Nephron progenitor cell (in vitro differentiated cells): ENCODE results near the gene MBOAT1.

Experiments used
- DNase-seq: peaks from one replicate; pipeline ENCODE4 v3.0.0; 2021
- H3K27ac Mint-ChIP-seq: 2 replicates; pipeline ENCODE4 v1.8.0; 2021; ENCODE audit warnings: mild to moderate bottlenecking, moderate library complexity, mixed read lengths
- H3K27me3 Mint-ChIP-seq: 2 replicates; pipeline ENCODE4 v1.8.0; 2021; ENCODE audit warnings: mild to moderate bottlenecking, low read depth, mixed read lengths; ENCODE audit not compliant: poor library complexity
- H3K36me3 Mint-ChIP-seq: 2 replicates; pipeline ENCODE4 v1.8.0; 2021; ENCODE audit warnings: low read depth, mixed read lengths
- H3K4me1 Mint-ChIP-seq: 2 replicates; pipeline ENCODE4 v1.8.0; 2021; ENCODE audit warnings: mixed read lengths
- H3K4me3 Mint-ChIP-seq: 2 replicates; pipeline ENCODE4 v1.8.0; 2021; ENCODE audit warnings: mild to moderate bottlenecking, moderate library complexity, mixed read lengths
- H3K9me3 Mint-ChIP-seq: 2 replicates; pipeline ENCODE4 v1.8.0; 2021; ENCODE audit warnings: mild to moderate bottlenecking, moderate library complexity, mixed read lengths
- TF ChIP-seq, protein P1 (sequence below): fragments of 200-600 bp; sonication (generic); IDR thresholded peaks from 2 replicates; pipeline ENCODE4 v1.5.0; 2021; ENCODE audit warnings: antibody characterized with exemption

MBOAT1 gene

DNA sequence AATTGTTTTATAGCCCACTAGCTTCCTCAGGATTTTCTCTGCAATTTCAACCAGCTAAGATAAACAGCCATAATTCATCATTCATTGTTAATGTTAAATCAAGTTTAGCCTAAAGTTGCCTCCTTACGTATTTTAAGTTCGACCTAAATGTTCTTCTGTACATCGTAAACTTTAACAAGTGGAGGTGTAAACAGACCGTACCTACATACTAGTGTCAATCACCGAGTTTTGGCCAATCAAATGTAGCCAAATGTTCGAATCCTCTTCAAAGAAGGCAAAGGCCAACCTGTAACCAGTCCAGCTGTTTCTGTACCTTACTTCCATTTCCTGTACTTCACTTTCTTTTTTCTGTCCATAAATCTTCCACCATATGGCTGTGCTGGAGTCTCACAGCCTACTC is 13.5 kb downstream of the MBOAT1 start:
- H3K4me1 Mint-ChIP-seq: peaks cover 39% of the 10 kb centered on the region
- peaks cover 9% of the 10 kb centered on the region for H3K9me3 Mint-ChIP-seq
- no peak overlapping the region for H3K27ac Mint-ChIP-seq
- peaks cover 15% of the 10 kb centered on the region for H3K36me3 Mint-ChIP-seq
- H3K4me3 Mint-ChIP-seq: no peak overlapping the region
- DNase-seq: no peak
- H3K27me3 Mint-ChIP-seq: no peaks in the 10 kb centered on the region
- TF ChIP-seq, protein P1, sequence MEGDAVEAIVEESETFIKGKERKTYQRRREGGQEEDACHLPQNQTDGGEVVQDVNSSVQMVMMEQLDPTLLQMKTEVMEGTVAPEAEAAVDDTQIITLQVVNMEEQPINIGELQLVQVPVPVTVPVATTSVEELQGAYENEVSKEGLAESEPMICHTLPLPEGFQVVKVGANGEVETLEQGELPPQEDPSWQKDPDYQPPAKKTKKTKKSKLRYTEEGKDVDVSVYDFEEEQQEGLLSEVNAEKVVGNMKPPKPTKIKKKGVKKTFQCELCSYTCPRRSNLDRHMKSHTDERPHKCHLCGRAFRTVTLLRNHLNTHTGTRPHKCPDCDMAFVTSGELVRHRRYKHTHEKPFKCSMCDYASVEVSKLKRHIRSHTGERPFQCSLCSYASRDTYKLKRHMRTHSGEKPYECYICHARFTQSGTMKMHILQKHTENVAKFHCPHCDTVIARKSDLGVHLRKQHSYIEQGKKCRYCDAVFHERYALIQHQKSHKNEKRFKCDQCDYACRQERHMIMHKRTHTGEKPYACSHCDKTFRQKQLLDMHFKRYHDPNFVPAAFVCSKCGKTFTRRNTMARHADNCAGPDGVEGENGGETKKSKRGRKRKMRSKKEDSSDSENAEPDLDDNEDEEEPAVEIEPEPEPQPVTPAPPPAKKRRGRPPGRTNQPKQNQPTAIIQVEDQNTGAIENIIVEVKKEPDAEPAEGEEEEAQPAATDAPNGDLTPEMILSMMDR: no peak

DNA sequence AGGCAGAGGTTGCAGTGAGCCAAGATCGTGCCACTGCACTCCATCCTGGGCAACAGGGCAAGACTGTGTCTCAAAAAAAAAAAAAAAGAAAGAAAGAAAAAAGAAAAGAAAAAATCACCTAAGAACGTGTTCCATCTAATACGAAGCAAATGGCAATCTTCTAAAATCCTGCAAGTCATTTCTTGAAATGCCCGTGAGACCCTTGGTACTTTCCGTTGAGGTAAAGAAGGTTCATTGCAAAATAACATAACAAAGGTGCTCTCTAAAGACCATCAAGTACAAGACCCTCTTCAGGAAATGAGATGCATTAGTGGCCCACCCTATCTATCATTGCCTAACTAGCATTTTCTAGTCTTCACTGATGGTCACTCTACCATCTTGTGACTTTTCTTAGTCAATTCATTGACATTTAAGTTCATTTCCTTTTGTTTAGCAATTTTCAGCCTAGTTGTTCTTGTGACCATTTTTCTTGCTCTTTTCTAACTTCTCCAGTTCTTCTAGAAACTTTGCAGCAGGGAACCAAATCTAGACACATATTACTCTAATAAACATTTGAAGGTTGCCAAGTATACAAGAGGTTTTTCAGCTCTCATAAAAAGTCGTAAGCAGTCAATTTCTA is 14.0 kb downstream of the MBOAT1 start:
- TF ChIP-seq, protein P1: no peak
- Mint-ChIP-seq H3K9me3 (peaks cover 9% of the 10 kb centered on the region), H3K4me1 (peaks cover 34% of the 10 kb centered on the region), H3K27me3 (no peaks in the 10 kb centered on the region), H3K27ac (no peak overlapping the region), H3K4me3 (no peak overlapping the region), H3K36me3 (peaks cover 15% of the 10 kb centered on the region)
- DNase-seq: no peak

DNA sequence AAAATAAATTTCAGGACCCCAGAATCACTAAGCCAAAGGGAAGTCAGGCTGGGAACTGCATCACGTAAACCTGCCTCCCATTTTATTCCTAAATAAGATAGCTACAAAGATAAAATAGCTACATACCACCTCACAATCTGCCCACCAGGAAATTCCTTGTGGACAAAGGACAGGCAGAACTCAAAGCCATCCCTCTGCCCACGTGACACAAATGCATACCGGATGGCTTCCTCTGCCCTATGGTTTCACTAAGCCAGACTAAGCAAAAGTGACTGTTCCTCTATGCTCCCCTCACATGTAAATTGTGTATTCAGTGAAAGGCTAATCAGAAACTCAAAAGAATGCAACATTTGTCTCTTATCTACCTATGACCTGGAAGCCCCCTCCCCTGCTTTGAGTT is 15.0 kb downstream of the MBOAT1 start:
- TF ChIP-seq, protein P1: no peak
- Mint-ChIP-seq H3K27ac (no peak overlapping the region), H3K9me3 (peaks cover 9% of the 10 kb centered on the region), H3K4me3 (no peak overlapping the region), H3K27me3 (no peaks in the 10 kb centered on the region), H3K36me3 (peaks cover 15% of the 10 kb centered on the region), H3K4me1 (peaks cover 28% of the 10 kb centered on the region)
- DNase-seq: no peak

DNA sequence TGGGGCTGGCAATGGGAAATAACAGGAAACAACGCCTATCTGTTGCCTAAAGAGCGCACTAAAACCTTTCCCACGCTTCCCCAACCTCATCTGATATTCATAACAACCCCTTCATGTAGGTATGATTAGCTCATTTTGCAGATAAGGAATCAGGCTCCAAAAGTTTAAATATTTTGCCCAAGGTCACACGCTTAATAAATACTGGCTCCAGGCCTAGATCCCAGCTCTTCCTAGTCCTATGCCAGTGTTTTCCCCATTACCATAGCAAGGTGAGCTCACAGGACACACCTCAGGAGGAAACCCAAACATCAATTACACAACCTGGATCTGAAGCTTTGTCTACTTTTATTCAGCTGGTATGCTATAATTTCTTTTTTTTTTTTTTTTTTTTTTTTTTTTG is 19.6 kb downstream of the MBOAT1 start:
- Mint-ChIP-seq H3K4me1 (no peaks in the 10 kb centered on the region), H3K4me3 (no peak overlapping the region), H3K36me3 (peaks cover 26% of the 10 kb centered on the region), H3K27me3 (no peaks in the 10 kb centered on the region), H3K9me3 (peaks cover 25% of the 10 kb centered on the region), H3K27ac (no peak overlapping the region)
- TF ChIP-seq, protein P1: no peak
- no peak for DNase-seq

DNA sequence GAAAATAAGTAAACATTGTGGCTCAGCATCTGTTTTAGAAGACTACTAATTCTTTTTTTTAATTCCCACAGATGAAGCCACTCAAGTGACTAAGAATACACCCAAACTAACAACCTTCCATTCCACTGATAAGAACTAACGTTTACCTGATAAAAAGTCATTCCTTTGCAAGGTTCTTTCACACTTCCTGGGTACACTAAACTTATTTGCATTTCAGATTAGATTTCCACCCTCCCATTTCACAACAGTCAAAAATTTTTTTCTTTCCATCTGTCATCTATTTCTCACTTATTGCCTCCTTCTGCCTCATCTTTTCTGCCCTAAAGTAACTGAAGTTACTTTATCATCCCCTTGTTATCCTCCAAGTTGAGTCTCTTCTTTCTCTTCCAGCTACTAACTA is 20.3 kb downstream of the MBOAT1 start:
- H3K4me1 Mint-ChIP-seq: no peaks in the 10 kb centered on the region

More for the DNA sequence above, 20.3 kb downstream of the MBOAT1 start:
- Mint-ChIP-seq H3K27ac (no peak overlapping the region), H3K4me3 (no peak overlapping the region), H3K9me3 (peaks cover 27% of the 10 kb centered on the region), H3K36me3 (peaks cover 26% of the 10 kb centered on the region), H3K27me3 (no peaks in the 10 kb centered on the region)
- TF ChIP-seq, protein P1: no peak
- no peak for DNase-seq
